Neural cell (in vitro differentiated cells): ENCODE measurements around the gene YIPF2.

Experiments used
- CTCF ChIP-seq: fragments of 450-650 bp; IDR thresholded peaks from 2 replicates; pipeline ENCODE4 v1.5.1; 2014; ENCODE audit warnings: antibody characterized with exemption, mild to moderate bottlenecking, moderate library complexity; ENCODE audit not compliant: poor library complexity, severe bottlenecking
- EP300 ChIP-seq: fragments of 450-650 bp; conservative IDR thresholded peaks from 2 replicates; pipeline ENCODE4 v1.6.1; 2014; ENCODE audit warnings: antibody characterized with exemption, mild to moderate bottlenecking, moderate library complexity; ENCODE audit not compliant: poor library complexity, severe bottlenecking
- EZH2 ChIP-seq: fragments of 200-600, 300-800 bp; shearing (Covaris generic), sonication (generic); IDR thresholded peaks from 2 replicates; pipeline ENCODE4 v1.6.1; 2014; ENCODE audit warnings: antibody characterized with exemption, low read length, borderline replicate concordance, mild to moderate bottlenecking; ENCODE audit not compliant: insufficient read depth, poor library complexity, severe bottlenecking
- MXI1 ChIP-seq: fragments of 450-650 bp; conservative IDR thresholded peaks from 2 replicates; pipeline ENCODE4 v1.6.1; 2014; ENCODE audit warnings: antibody characterized with exemption, mild to moderate bottlenecking; ENCODE audit not compliant: poor library complexity, severe bottlenecking
- POLR2AphosphoS5 ChIP-seq: IDR thresholded peaks from 2 replicates; pipeline ENCODE4 v1.6.1; 2012
- SMC3 ChIP-seq: fragments of 450-650 bp; conservative IDR thresholded peaks from 2 replicates; pipeline ENCODE4 v1.6.1; 2014; ENCODE audit warnings: antibody characterized with exemption, mild to moderate bottlenecking, moderate library complexity; ENCODE audit not compliant: poor library complexity
- TAF1 ChIP-seq: IDR thresholded peaks from 2 replicates; pipeline ENCODE4 v1.6.1; 2012; ENCODE audit warnings: low read depth
- TF ChIP-seq, protein P1 (sequence below): IDR thresholded peaks from 2 replicates; pipeline ENCODE4 v1.6.1; 2012; ENCODE audit warnings: borderline replicate concordance

DNA sequence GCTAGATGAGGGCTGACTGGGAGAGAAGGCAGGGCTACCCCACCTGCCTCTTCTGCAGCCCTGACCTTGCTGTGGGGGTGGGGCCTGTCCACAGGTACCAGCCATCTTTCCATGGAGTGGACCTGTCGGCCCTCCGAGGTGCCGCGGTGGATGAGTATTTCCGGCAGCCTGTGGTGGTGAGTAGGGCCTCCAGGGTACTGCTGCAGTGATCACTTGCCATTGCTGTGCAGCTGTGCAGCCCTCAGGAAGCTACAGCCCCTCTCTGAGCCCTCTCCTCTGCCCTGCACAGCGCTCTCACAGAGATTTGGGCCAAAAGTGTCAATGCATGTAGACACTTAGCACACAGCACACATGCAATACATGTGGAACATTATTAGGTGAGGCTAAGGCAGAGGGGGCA, 11.8 kb downstream of the YIPF2 start:
- TF ChIP-seq CTCF: no peak
- no peak for TF ChIP-seq MXI1
- TF ChIP-seq EZH2: no peak
- TF ChIP-seq, protein P1, sequence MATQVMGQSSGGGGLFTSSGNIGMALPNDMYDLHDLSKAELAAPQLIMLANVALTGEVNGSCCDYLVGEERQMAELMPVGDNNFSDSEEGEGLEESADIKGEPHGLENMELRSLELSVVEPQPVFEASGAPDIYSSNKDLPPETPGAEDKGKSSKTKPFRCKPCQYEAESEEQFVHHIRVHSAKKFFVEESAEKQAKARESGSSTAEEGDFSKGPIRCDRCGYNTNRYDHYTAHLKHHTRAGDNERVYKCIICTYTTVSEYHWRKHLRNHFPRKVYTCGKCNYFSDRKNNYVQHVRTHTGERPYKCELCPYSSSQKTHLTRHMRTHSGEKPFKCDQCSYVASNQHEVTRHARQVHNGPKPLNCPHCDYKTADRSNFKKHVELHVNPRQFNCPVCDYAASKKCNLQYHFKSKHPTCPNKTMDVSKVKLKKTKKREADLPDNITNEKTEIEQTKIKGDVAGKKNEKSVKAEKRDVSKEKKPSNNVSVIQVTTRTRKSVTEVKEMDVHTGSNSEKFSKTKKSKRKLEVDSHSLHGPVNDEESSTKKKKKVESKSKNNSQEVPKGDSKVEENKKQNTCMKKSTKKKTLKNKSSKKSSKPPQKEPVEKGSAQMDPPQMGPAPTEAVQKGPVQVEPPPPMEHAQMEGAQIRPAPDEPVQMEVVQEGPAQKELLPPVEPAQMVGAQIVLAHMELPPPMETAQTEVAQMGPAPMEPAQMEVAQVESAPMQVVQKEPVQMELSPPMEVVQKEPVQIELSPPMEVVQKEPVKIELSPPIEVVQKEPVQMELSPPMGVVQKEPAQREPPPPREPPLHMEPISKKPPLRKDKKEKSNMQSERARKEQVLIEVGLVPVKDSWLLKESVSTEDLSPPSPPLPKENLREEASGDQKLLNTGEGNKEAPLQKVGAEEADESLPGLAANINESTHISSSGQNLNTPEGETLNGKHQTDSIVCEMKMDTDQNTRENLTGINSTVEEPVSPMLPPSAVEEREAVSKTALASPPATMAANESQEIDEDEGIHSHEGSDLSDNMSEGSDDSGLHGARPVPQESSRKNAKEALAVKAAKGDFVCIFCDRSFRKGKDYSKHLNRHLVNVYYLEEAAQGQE: no peak
- no peak for TF ChIP-seq EP300
- TF ChIP-seq SMC3: no peak
- TF ChIP-seq POLR2AphosphoS5: no peak
- TF ChIP-seq TAF1: no peak
